Measurements from ENCODE around the gene HLA-A.

DNA sequence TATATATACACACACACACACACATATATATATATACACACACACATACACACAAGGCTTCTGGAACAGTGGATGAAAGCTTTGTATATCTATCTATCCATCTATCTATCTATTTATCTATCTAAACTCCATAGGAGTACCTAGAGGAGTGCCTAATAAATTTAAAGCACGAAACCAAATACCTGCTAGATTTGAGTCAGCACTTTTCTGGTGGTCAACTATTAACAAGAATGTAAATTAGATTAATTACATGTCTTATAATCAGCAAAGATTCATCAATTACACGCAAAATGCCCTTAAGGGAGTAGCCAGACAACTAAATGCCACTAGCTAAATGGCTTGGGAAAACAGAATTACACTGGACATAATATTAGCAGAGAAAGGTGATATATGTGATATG lies 26.6 kb downstream of the HLA-A start:
- no peak for TF ChIP-seq EZH2 (IDR thresholded peaks at IDR 0.05; ENCODE audit: borderline replicate concordance, low read length)
- TF ChIP-seq, protein P1, sequence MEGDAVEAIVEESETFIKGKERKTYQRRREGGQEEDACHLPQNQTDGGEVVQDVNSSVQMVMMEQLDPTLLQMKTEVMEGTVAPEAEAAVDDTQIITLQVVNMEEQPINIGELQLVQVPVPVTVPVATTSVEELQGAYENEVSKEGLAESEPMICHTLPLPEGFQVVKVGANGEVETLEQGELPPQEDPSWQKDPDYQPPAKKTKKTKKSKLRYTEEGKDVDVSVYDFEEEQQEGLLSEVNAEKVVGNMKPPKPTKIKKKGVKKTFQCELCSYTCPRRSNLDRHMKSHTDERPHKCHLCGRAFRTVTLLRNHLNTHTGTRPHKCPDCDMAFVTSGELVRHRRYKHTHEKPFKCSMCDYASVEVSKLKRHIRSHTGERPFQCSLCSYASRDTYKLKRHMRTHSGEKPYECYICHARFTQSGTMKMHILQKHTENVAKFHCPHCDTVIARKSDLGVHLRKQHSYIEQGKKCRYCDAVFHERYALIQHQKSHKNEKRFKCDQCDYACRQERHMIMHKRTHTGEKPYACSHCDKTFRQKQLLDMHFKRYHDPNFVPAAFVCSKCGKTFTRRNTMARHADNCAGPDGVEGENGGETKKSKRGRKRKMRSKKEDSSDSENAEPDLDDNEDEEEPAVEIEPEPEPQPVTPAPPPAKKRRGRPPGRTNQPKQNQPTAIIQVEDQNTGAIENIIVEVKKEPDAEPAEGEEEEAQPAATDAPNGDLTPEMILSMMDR (conservative IDR thresholded peaks at IDR 0.05 in 1 of 2, IDR thresholded peaks at IDR 0.05 in 1 of 2; ENCODE audit: extremely low read depth in 1 of 2, insufficient read depth in 1 of 2, low read depth in 1 of 2, low read length in 2 of 2): no peak

Data from mammary epithelial cell (primary cell).